IPS-11a (cell line): ENCODE data around the gene RPL35.

Experiments used
- H3K4me3 ChIP-seq: one replicate; pipeline ENCODE4 v1.5.1; 2013; ENCODE audit warnings: low read depth, low read length, control low read depth

The RPL35 gene

DNA sequence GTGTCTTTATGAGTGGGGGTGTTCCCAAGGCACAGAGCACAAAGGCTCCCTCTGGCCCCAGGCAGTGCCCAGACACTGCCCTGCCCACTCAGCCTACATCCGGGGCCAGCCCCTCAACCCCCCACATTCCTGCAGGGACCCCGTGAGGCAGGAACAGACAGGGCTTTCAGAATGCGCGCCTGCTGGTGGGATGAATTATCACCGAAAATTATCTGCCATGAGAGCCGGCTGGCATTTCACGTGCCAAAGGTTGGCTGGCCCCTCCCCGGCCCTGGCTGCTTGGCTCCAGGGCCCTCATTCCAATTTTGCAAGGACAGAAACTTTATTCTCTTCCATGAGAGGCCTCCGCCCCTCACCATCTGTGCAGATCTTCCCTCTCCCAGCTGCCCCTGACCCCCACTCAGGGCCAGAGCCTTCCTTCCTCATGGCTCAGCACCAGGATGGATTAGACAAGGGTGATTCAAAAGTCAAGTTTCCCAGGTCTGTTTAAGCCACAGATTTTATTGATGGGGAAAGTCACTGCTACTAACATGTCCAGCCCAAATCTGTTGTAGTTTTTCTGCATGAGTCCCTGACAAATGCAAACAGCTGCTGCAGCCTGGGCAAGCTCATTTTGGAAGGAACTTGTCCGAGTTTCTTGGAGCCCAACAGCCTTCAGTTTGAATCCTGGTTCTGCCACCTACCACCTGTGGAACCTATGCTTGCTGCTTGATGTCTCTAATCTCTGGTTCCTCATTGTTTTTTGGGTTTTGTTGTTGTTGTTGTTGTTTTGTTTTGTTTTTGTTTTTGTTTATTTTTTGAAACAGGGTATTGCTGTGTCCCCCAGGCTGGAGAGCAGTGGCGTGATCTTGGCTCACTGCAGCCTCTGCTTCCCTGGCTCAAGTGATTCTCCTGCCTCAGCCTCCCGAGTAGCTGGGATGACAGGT lies 40.8 kb downstream of the RPL35 start:
- no peak overlapping the region for H3K4me3 ChIP-seq

DNA sequence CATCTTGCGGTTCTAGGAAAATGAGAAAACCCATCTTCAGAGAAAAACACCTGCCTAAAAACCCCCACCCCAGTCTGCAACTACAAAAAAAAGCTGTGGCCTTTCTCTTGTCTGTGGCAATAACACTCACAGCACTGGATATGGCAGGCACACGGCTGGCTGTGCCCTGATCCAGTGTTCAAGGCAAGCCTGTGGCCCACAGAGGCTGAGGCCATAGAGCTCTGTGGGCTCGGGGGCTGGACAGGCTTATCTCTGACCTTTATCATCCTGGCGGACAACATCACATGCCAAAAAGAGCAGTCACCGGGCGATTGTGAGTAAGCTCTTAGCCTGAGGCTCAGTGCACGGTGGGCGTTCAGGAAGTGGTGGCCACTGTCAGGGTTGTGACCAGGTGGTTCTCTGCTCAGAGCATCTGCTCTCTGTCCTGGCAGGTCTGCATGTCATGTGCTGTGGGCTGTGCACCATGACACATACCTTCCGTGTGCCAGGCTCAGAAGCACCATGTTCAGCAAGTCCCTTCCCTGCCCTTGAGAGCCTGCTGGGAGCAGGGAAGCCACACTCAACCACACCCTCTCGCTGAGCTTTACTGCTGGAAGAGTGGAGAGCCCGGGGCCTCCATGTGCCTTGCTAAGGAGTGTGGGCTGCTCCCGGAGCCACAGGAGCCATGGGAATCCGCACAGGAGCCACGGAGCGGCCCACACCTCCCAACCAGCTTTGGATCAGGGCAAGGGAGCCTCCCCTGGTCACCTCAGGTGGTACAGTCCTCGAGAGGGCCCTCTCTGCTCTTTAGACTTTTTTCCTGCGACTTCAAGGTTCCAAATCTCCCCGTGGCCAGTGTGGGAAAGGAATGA lies 43.1 kb downstream of the RPL35 start:
- H3K4me3 ChIP-seq = no peak overlapping the region

GRCh38 chr9:124815601-124816000 lies 46.2 kb downstream of the RPL35 start:
- no peak overlapping the region for H3K4me3 ChIP-seq

DNA sequence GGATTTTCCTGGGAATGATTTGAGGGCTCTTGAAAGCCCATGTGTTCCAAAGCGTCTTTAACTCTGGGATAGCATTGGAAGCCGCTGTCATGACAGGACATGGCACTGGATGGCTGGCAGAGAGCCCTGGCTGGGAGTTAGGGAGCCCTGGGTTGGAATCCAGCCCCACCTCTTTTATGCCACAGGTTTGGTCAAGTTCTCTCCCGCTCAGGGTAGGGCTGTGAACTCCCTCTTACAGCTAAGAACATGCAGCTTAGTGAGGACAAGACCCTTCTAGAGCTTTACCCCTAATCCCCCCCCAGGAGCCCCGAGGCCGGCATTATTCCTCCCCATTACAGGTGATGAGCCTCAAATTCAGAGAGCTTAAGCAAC lies 47.6 kb downstream of the RPL35 start:
- H3K4me3 ChIP-seq = no peak overlapping the region

GRCh38 chr9:124813501-124814163 lies 48.1 kb downstream of the RPL35 start:
- no peak overlapping the region for H3K4me3 ChIP-seq

DNA sequence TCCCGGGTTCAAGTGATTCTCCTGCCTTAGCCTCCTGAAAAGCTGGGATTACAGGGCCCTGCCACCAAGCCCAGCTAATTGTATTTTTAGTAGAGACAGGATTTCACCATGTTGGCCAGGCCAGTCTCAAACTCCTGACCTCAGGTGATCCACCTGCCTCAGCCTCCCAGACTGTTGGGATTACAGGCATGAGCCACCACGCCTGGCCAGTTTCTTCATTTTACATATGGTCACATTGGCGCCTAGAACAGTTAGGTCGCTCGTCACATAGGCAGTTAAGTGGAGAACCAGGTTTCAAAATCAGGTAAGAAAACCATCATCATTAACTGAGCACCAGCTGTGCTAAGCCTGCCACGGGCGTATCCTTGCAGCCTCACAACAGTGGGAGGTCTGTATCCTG lies 48.7 kb downstream of the RPL35 start:
- H3K4me3 ChIP-seq = no peak overlapping the region

GRCh38 chr9:124812441-124812876 lies 49.3 kb downstream of the RPL35 start:
- no peak overlapping the region for H3K4me3 ChIP-seq

DNA sequence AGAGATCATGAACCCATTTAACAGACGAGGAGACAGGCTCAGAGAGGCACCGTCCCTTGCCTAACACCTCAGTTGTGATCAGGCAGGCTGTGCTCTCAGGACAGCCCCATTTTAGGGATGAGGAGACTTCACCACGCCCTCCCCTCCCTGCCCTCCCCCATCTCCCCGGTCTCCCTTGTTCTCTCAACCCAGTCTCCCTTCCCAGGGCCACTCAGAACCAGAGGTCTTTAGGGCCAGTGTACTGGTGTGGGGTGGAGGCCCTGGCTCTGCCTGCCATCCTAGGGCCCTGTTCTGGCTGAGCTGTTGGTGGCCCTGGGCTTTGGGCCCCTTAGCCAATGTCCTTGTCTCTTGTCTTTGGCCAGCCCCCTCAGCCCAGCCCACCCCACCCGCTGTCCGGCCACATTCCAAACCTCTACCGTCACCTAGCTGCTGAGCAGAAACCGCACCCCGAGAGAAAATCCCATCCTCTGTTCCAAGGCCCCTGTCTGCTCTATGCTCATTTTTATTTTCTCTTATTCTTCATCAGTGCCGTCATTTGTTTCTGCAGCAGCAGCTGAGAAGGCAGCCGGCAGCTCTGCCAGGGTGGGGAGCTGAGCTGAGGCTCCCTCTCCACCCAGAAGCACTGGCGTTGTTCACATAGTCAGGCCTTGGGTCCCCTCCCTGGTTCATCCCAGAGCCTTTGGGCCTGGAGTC lies 50.9 kb downstream of the RPL35 start:
- H3K4me3 ChIP-seq = no peak overlapping the region

DNA sequence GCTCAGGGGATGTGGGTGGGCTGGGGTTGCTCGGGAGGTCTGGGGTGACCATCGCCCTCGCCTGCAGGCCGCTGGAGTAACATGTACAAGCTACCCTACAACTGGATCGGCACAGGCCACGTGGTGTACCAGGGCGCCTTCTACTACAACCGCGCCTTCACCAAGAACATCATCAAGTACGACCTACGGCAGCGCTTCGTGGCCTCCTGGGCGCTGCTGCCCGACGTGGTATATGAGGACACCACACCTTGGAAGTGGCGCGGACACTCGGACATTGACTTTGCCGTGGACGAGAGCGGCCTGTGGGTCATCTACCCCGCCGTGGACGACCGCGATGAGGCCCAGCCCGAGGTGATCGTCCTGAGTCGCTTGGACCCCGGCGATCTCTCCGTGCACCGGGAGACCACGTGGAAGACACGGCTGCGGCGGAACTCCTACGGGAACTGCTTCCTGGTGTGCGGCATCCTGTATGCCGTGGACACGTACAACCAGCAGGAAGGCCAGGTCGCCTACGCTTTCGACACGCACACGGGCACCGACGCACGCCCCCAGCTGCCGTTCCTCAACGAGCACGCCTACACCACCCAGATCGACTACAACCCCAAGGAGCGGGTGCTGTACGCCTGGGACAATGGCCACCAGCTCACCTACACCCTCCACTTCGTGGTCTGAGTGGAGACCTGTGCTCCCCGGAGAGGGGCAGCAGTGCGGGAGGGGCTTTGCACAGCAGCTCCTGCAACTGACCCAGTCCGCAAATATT lies 51.8 kb downstream of the RPL35 start:
- H3K4me3 ChIP-seq = no peak overlapping the region

- no peak overlapping the region for H3K4me3 ChIP-seq
Observed at GRCh38 chr9:124809211-124809610, 52.5 kb downstream of the RPL35 start.

- H3K4me3 ChIP-seq = no peak overlapping the region
Observed at GRCh38 chr9:124808246-124808956, 53.4 kb downstream of the RPL35 start.
